ENCODE results near the gene SENP6. TPM values are rescaled to one million over a fixed set of nuclear protein-coding genes. Genes with fewer than 3 reads are reported as not detected.
A peak's percentile ranks its signal among the peaks of the same experiment; 100 is the strongest.

The SENP6 gene
- total RNA-seq, 1 donor from 2014 or later, result 159 TPM

DNA sequence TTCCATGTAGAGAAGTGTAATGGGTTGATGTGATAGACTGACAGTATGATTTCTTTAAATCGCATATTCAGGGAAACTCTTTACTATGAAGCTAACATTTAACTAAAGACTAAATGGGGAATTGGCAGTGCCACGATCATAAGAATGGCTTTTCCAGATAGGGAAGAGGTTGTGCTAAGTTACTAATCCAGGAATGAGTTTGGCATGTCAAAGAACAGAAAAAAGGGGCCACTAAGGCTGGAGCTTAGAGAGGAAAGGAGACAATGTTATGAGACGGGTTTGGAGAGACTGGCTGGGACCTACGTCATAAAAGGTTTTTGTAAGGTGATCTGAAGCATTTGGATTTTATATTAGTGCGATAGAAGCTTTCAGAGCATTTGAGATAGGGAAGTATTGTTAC, 40.6 kb downstream of the SENP6 start:
- peak overlapping the region; percentile 72 for H3K27ac Mint-ChIP-seq
- no peaks in the 10 kb centered on the region for H3K27me3 Mint-ChIP-seq (ENCODE audit: low read depth)
- no peak overlapping the region for H3K4me3 Mint-ChIP-seq
- peaks cover 14% of the 10 kb centered on the region for H3K4me1 Mint-ChIP-seq
- H3K36me3 Mint-ChIP-seq, result peaks cover 18% of the 10 kb centered on the region
- no peaks in the 10 kb centered on the region for H3K9me3 Mint-ChIP-seq
- TF ChIP-seq, protein P1, sequence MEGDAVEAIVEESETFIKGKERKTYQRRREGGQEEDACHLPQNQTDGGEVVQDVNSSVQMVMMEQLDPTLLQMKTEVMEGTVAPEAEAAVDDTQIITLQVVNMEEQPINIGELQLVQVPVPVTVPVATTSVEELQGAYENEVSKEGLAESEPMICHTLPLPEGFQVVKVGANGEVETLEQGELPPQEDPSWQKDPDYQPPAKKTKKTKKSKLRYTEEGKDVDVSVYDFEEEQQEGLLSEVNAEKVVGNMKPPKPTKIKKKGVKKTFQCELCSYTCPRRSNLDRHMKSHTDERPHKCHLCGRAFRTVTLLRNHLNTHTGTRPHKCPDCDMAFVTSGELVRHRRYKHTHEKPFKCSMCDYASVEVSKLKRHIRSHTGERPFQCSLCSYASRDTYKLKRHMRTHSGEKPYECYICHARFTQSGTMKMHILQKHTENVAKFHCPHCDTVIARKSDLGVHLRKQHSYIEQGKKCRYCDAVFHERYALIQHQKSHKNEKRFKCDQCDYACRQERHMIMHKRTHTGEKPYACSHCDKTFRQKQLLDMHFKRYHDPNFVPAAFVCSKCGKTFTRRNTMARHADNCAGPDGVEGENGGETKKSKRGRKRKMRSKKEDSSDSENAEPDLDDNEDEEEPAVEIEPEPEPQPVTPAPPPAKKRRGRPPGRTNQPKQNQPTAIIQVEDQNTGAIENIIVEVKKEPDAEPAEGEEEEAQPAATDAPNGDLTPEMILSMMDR (IDR thresholded peaks at IDR 0.05; ENCODE audit: unreplicated experiment), result no peak
- DNase-seq (ENCODE audit: low spot score in 2 of 2, unreplicated experiment in 2 of 2), result no peak

DNA sequence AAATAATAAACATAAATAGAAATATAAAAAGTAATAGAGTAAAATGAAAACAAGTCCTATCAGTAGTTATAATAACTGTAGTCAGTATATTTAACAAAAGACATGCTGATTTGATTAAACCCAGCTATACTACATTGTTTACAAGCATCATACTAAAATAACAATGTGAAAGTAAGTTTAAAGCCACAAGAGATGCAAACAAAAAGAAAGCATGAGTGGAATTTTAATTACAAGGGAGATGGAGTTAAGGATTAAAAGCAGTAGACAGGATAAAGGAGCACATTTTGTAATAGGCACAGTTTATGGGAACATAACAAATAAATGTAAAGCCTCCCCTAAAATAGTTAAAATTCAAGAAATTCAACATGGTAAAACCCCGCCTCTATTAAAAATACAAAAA, 41.5 kb downstream of the SENP6 start:
- Mint-ChIP-seq H3K4me3 (no peak overlapping the region), H3K9me3 (no peaks in the 10 kb centered on the region), H3K27ac (peak overlapping the region; percentile 49), H3K27me3 (ENCODE audit: low read depth) (no peaks in the 10 kb centered on the region), H3K4me1 (peaks cover 14% of the 10 kb centered on the region), H3K36me3 (peaks cover 18% of the 10 kb centered on the region)
- no peak for DNase-seq (ENCODE audit: low spot score in 2 of 2, unreplicated experiment in 2 of 2)
- TF ChIP-seq, protein P1 (IDR thresholded peaks at IDR 0.05; ENCODE audit: unreplicated experiment), result no peak

DNA sequence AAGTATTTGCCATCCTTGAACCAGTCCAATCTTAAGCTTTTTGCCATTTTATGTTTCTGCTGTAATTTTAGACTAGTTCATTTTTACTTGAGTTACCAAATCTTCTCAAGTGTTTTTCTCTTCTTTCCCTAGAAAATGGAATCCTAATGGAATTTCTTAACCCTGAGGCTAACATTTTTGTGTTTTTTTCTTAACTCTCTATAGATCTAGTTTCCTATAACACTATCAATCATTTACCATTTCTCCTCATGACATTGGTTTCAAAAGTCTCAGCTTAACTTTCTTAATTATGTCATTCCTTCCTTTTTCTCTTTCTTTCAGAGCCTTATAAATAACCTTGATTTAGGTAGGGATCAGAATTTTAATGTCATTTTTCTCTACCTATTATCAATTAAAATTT, 54.8 kb downstream of the SENP6 start:
- Mint-ChIP-seq H3K36me3 (peaks cover 46% of the 10 kb centered on the region), H3K27ac (peak overlapping the region; percentile 92), H3K27me3 (ENCODE audit: low read depth) (no peaks in the 10 kb centered on the region), H3K9me3 (no peaks in the 10 kb centered on the region), H3K4me1 (peaks cover 20% of the 10 kb centered on the region), H3K4me3 (no peak overlapping the region)
- TF ChIP-seq, protein P1 (IDR thresholded peaks at IDR 0.05; ENCODE audit: unreplicated experiment), result no peak
- no peak for DNase-seq (ENCODE audit: low spot score in 2 of 2, unreplicated experiment in 2 of 2)

DNA sequence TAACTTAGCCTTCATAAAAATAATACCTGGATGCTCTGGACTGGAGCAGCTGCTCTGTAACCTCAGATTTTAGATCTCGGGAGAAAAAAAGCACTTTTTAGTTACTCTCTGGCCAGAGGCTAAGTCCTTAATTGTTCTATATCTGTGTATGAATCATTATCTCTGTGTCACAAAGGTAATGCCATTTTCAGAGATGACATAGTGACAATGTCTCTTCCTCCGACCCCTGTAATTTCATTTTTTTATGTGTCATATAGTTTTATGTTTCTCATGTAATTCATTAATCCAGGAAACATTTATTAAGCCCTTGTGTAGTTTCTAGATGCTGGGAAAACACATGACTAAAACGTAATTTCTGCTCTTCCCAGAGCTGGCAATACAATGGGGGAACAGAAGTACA, 55.6 kb downstream of the SENP6 start:
- peaks cover 20% of the 10 kb centered on the region for H3K4me1 Mint-ChIP-seq
- peak overlapping the region; percentile 92 for H3K27ac Mint-ChIP-seq
- peaks cover 48% of the 10 kb centered on the region for H3K36me3 Mint-ChIP-seq
- H3K4me3 Mint-ChIP-seq, result no peak overlapping the region
- H3K27me3 Mint-ChIP-seq (ENCODE audit: low read depth), result no peaks in the 10 kb centered on the region
- no peaks in the 10 kb centered on the region for H3K9me3 Mint-ChIP-seq
- TF ChIP-seq, protein P1 (IDR thresholded peaks at IDR 0.05; ENCODE audit: unreplicated experiment), result no peak
- DNase-seq (ENCODE audit: low spot score in 2 of 2, unreplicated experiment in 2 of 2), result no peak

DNA sequence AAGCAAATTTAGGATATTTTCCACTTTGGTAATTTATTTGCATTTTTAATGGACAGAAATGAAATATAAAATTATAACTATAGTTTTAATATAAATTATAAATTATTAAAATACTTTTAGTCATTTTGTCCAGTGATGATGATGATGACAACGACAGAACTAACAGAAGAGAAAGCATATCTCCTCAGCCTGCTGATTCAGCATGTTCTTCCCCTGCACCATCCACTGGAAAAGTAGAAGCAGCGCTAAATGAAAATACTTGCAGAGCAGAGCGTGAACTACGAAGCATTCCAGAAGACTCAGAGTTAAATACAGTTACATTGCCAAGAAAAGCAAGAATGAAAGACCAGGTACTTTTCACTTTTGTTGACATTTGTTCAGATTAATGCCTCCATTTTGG, 64.9 kb downstream of the SENP6 start:
- Mint-ChIP-seq H3K4me1 (no peaks in the 10 kb centered on the region), H3K9me3 (no peaks in the 10 kb centered on the region), H3K4me3 (no peak overlapping the region), H3K36me3 (peaks cover 31% of the 10 kb centered on the region), H3K27me3 (ENCODE audit: low read depth) (no peaks in the 10 kb centered on the region), H3K27ac (no peak overlapping the region)
- DNase-seq (ENCODE audit: low spot score in 2 of 2, unreplicated experiment in 2 of 2), result no peak
- TF ChIP-seq, protein P1 (IDR thresholded peaks at IDR 0.05; ENCODE audit: unreplicated experiment), result no peak

DNA sequence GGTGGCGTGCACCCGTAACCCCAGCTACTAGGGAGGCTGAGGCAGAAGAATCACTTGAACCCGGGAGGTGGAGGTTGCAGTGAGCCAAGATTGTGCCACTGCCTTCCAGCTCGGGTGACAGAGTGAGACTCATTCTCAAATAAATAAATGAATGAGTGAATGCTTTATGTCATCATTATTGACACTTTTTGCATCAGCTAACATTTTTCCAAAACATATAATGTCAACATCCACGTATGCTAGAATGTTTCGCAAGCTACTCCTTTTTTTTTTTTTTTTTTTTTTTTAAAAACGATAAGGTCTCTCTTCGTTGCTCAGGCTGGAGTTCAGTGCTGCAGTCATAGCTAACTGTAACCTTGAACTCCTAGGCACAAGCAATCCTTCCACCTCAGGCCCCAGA, 72.2 kb downstream of the SENP6 start:
- TF ChIP-seq, protein P1 (IDR thresholded peaks at IDR 0.05; ENCODE audit: unreplicated experiment), result no peak
- Mint-ChIP-seq H3K27me3 (ENCODE audit: low read depth) (no peaks in the 10 kb centered on the region), H3K9me3 (no peaks in the 10 kb centered on the region), H3K4me3 (no peak overlapping the region), H3K4me1 (peaks cover 6% of the 10 kb centered on the region), H3K27ac (no peak overlapping the region), H3K36me3 (peaks cover 20% of the 10 kb centered on the region)
- no peak for DNase-seq (ENCODE audit: low spot score in 2 of 2, unreplicated experiment in 2 of 2)
